Adrenal gland (tissue), 12 donors: ENCODE data around the gene SLC8B1. TPM values are rescaled to one million over a fixed set of nuclear protein-coding genes. Genes with fewer than 3 reads are reported as not detected.

Experiments
- DNase-seq, 7 donors: peaks; one replicate each; pipeline ENCODE4 v3.0.0-alpha.2; 2019 to 2020
- H3K27ac ChIP-seq, 5 donors: fragments of 200-600 bp; sonication (generic) in 4 of 5; 1 replicate in 3 of 5; 2 replicates in 2 of 5; pipeline versions ENCODE4 v1.5.1 to v1.8.0; 2016 to 2020; ENCODE audit warnings: mild to moderate bottlenecking in 1 of 5
- H3K27me3 ChIP-seq: fragments of 200-600 bp; 2 replicates; pipeline ENCODE4 v1.8.0; 2021
- H3K36me3 ChIP-seq, 2 donors: fragments of 200-600 bp; replicated peaks in 1 of 2; 1 replicate in 1 of 2; 2 replicates in 1 of 2; pipeline versions ENCODE4 v1.5.1 to v1.8.0; 2018 to 2022
- H3K4me1 ChIP-seq, 2 donors: fragments of 200-600 bp; replicated peaks in 1 of 2; 1 replicate in 1 of 2; 2 replicates in 1 of 2; pipeline versions ENCODE4 v1.5.1 to v1.8.0; 2018 to 2021
- H3K4me3 ChIP-seq, 4 donors: fragments of 200-600 bp; sonication (generic) in 3 of 4; one replicate each; pipeline ENCODE4 v1.5.1; 2016 to 2018
- H3K9me3 ChIP-seq, 3 donors: fragments of 200-600 bp; sonication (generic) in 1 of 3; replicated peaks in 1 of 3; 1 replicate in 2 of 3; 2 replicates in 1 of 3; pipeline versions ENCODE4 v1.5.1 to v1.8.0; 2016 to 2021
- POLR2A ChIP-seq, 2 donors: fragments of 450-650 bp; IDR thresholded peaks; one replicate each; pipeline ENCODE4 v1.6.1; 2017; ENCODE audit warnings: antibody characterized with exemption in 2 of 2, mild to moderate bottlenecking in 2 of 2, moderate library complexity in 1 of 2
- WGBS, 4 donors: extraction: QIAGEN DNeasy Blood & Tissue Kit in 2 of 4; methylation state at CpG; one replicate each; pipeline versions ENCODE4 v1.1.5 to v1.1.7; 2013 to 2017; 5-methylcytosine and 5-hydroxymethylcytosine counted together
- intact Hi-C, 2 donors: fragments of 100-400 bp; cut with DNase I; formaldehyde crosslinking; loops; one replicate each; pipeline versions ENCODE4 v1.14.1 to v1.15.0; 2022 to 2023
- polyA plus RNA-seq, 3 donors: library from polyadenylated mRNA; stranded (reverse); fragments of 200-250 nt in 2 of 3; fragments of 350-450 nt in 1 of 3; fragmentation: Illumina TruSeq in 1 of 3; extraction: RNeasy Lipid Tissue Mini Kit (QIAGEN cat#74804) in 1 of 3; gene quantifications; one replicate each; pipeline ENCODE4 v1.2.3, GENCODE V29; 2013 to 2014
- total RNA-seq, 9 donors: library from RNA; depleted of rRNA in 4 of 9; stranded (reverse); fragments of >200 nt in 4 of 9; fragments of 120-200 nt in 1 of 9; fragmentation: NEBNext Ultra II Directional in 1 of 9; extraction: Animal tissue kit (Norgen Biotek cat#: 25700) in 1 of 9; gene quantifications; one replicate each; pipeline versions ENCODE4 v1.1.0 to v1.2.4, GENCODE V29; 2013 to 2023
- TF ChIP-seq, protein P1 (sequence below), 6 experiments: fragments of 450-650 bp in 4 of 6; fragments of 200-600 bp in 2 of 6; sonication (generic) in 1 of 6; IDR thresholded peaks; 1 replicate in 5 of 6; 2 replicates in 1 of 6; pipeline versions ENCODE4 v1.5.1 to v1.8.0; 2016 to 2021; ENCODE audit warnings: antibody characterized with exemption in 6 of 6, mild to moderate bottlenecking in 2 of 6, moderate library complexity in 1 of 6
- donor health status: healthy with polysubstance abuse.
- donor health status: Bipolar disorder and iron deficiency.
- donor health status: DM: yes; HTN: yes; CAD: no.
- donor health status: DM: no; HTN: no; CAD: no.
- donor health status: DM: no; HTN: no; CAD: no.
- donor health status: DM: yes; HTN: yes; CAD: no.

SLC8B1 gene
- total and polyA plus RNA-seq, 12 donors = 67.6 to 288 (median 188) TPM

DNA sequence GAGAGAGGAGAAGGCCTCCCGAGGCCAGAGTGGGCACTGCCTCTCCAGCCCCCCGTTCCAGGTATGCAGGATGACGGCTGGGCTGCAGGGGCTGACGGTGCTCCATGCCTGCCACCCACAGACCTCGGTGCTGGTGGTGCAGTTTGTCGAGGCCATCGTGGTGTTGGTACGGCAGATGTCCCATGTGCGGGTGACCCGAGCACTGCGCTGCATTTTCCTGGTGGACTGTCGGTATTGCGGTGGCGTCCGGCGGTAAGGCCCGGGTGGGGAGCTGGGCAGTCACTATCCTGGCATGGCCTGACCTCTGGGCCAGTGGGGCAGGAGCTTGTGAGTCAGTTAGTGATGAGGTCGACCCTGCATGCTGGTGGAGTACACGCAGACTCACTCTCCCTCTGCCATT is 66.3 kb downstream of the SLC8B1 start:
- no peak for TF ChIP-seq POLR2A (IDR thresholded peaks at IDR 0.05)
- TF ChIP-seq, protein P1, sequence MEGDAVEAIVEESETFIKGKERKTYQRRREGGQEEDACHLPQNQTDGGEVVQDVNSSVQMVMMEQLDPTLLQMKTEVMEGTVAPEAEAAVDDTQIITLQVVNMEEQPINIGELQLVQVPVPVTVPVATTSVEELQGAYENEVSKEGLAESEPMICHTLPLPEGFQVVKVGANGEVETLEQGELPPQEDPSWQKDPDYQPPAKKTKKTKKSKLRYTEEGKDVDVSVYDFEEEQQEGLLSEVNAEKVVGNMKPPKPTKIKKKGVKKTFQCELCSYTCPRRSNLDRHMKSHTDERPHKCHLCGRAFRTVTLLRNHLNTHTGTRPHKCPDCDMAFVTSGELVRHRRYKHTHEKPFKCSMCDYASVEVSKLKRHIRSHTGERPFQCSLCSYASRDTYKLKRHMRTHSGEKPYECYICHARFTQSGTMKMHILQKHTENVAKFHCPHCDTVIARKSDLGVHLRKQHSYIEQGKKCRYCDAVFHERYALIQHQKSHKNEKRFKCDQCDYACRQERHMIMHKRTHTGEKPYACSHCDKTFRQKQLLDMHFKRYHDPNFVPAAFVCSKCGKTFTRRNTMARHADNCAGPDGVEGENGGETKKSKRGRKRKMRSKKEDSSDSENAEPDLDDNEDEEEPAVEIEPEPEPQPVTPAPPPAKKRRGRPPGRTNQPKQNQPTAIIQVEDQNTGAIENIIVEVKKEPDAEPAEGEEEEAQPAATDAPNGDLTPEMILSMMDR (IDR thresholded peaks at IDR 0.05) = no peak
- DNase-seq = no peak
- no peaks in the 10 kb centered on the region for H3K9me3 ChIP-seq
- intact Hi-C loops = no loop called here
- H3K4me1 ChIP-seq = peaks cover 27 to 50% of the 10 kb centered on the region in 2 donors
- H3K36me3 ChIP-seq = peaks cover 0 to 65% of the 10 kb centered on the region in 2 donors
- H3K27ac ChIP-seq = peak overlapping the region in 3 of 5 donors; percentile 39 to 88 (median 72)
- WGBS, 4 donors = 90 to 100% (median 91%) methylated on average over 2 to 19 of the region's 19 CpGs
- no peak overlapping the region for H3K4me3 ChIP-seq
- no peaks in the 10 kb centered on the region for H3K27me3 ChIP-seq

DNA sequence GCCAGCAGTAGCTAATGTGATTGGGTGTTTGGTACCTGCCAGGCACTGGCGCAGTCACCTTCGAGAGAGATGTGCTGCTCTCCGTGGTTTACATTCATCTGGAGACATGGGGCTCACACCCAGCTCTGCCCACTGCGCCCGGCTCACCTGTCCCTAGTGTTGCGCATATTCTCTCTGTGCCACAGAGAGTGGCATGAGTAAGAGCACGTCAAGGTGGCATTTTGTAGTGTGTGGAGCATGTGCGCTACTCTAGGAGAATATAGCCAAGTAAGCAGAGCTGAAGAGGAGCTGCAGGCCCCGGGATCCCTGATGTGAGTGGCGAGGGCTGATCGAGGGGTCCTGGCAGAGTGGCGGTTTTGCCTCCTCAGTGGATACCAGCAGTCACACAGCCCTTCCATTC is 66.8 kb downstream of the SLC8B1 start:
- peaks cover 24 to 47% of the 10 kb centered on the region in 2 donors for H3K4me1 ChIP-seq
- TF ChIP-seq, protein P1 (IDR thresholded peaks at IDR 0.05) = no peak
- no peak for TF ChIP-seq POLR2A (IDR thresholded peaks at IDR 0.05)
- 93 to 97% (median 95%) methylated on average over 9 to 12 of the region's 12 CpGs for WGBS, 4 donors
- DNase-seq = no peak
- intact Hi-C loops = no loop called here
- H3K27me3 ChIP-seq = no peaks in the 10 kb centered on the region
- H3K27ac ChIP-seq = peak overlapping the region in 3 of 5 donors; percentile 39 to 88 (median 72)
- H3K9me3 ChIP-seq = no peaks in the 10 kb centered on the region
- H3K36me3 ChIP-seq = peaks cover 0 to 60% of the 10 kb centered on the region in 2 donors
- no peak overlapping the region for H3K4me3 ChIP-seq

DNA sequence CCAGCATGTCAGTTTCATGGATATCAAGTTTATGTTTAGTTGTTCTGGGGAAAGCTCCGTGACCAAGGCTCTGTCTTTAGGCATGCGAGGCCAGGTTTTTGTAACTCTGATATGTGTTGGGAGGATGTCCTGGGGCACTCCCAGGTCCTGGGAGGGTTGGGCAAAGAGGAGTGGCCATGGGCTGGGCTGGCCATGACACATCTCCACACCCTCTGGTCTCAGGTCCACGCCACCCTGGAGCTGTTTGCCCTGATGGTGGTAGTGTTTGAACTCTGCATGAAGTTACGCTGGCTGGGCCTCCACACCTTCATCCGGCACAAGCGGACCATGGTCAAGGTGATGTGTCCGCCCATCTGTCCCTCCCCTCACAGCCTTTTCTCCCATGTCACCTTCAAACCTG is 67.3 kb downstream of the SLC8B1 start:
- Histone ChIP-seq H3K27ac (peak overlapping the region in 3 of 5 donors; percentile 39 to 88 (median 72)), H3K27me3 (no peaks in the 10 kb centered on the region), H3K36me3 (peaks cover 0 to 58% of the 10 kb centered on the region in 2 donors), H3K4me3 (no peak overlapping the region), H3K9me3 (no peaks in the 10 kb centered on the region), H3K4me1 (peaks cover 20 to 47% of the 10 kb centered on the region in 2 donors)
- intact Hi-C loops = no loop called here
- 77 to 90% (median 87%) methylated on average over 7 of the region's 7 CpGs for WGBS, 4 donors
- TF ChIP-seq, protein P1 (IDR thresholded peaks at IDR 0.05) = no peak
- TF ChIP-seq POLR2A (IDR thresholded peaks at IDR 0.05) = no peak
- DNase-seq = peak in 1 of 7 donors; percentile 34

DNA sequence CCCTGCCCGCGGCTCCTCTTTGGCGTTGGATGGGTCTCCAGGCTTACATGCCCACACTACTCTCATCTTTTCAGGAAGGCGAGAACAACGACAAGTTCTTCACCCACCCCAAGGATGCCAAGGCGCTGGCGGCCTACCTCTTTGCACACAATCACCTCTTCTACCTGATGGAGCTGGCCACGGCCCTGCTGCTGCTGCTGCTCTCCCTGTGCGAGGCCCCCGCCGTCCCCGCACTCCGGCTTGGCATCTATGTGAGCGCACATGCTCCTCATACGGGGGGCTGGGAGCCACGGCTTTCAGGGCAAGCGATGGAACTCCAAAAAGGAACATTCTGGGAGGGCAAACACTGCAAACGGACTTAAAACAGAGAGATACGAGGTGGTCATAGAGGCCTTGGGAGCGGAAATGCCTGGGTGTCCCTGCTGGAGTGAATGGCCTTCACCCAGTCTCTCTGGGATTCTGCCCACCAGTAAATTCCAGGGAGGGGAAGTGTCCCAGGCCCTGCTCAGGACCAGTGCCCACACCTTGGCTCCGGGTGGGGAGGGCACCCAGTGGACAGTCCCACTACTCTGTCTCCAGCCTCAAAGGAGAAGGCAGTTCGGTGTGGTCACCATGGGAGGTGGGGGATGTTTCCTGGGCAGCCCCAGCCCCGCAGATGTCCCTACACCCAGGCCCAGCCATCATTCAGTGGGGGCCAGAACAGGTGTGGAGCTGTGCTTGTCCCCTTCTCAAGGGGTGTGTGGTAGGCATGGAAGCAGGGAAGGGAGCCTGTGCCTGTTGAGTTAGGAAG is 68.6 kb downstream of the SLC8B1 start:
- no peak overlapping the region for H3K4me3 ChIP-seq
- no peaks in the 10 kb centered on the region for H3K9me3 ChIP-seq
- H3K27ac ChIP-seq = peak overlapping the region in 2 of 5 donors; percentile 20 to 24
- peak in 1 of 7 donors; percentile 20 for DNase-seq
- peaks cover 17 to 47% of the 10 kb centered on the region in 2 donors for H3K4me1 ChIP-seq
- intact Hi-C loops = no loop called here
- peaks cover 0 to 58% of the 10 kb centered on the region in 2 donors for H3K36me3 ChIP-seq
- TF ChIP-seq, protein P1 (IDR thresholded peaks at IDR 0.05) = no peak
- no peak for TF ChIP-seq POLR2A (IDR thresholded peaks at IDR 0.05)
- no peaks in the 10 kb centered on the region for H3K27me3 ChIP-seq
- 80 to 90% (median 89%) methylated on average over 20 to 23 of the region's 23 CpGs for whole genome bisulfite sequencing, 4 donors
